IMR-90 (cell line): Measurements from ENCODE around the gene KCNK5. TPM values are rescaled to one million over a fixed set of nuclear protein-coding genes. Genes with fewer than 3 reads are reported as not detected.

ENCODE experiments used
- ATAC-seq: fragments of 200-7000 bp; cut with Tn5 transposase; 2 replicates; pipeline ENCODE4 v1.9.1; 2020; ENCODE audit warnings: low read depth, mild to moderate bottlenecking, moderate library complexity
- BruUV-seq: library from RNA; stranded (reverse); fragments of 400-500 nt; replicated peaks from 2 replicates; lab custom pipeline; 2021; lab: Mats Ljungman, UMichigan
- CTCF ChIA-PET: fragments of 300-600 bp; formaldehyde crosslinking; extraction: SDS; loops from one replicate; lab custom pipeline; 2021; ENCODE audit warnings: antibody characterized with exemption; lab: Yijun Ruan, JAX
- POLR2A ChIA-PET: fragments of 300-600 bp; sonication (Branson Sonifier 250); formaldehyde crosslinking; loops from one replicate; lab custom pipeline; 2022; ENCODE audit warnings: antibody characterized with exemption; ENCODE audit not compliant: unreplicated experiment; lab: Charles Lee
- DNase-seq: peaks from one replicate; pipeline ENCODE4 v3.0.0; 2013
- H2AFZ ChIP-seq: replicated peaks from 2 replicates; pipeline ENCODE3; 2013; ENCODE audit warnings: low read length, mild to moderate bottlenecking; ENCODE audit not compliant: poor library complexity
- H2AK5ac ChIP-seq: 2 replicates; pipeline ENCODE4 v1.6.1; 2013; ENCODE audit warnings: low read depth, low read length, inconsistent platforms
- H2AK9ac ChIP-seq: replicated peaks from 2 replicates; pipeline ENCODE3; 2013; ENCODE audit warnings: mild to moderate bottlenecking, low read depth, low read length, moderate library complexity; ENCODE audit not compliant: poor library complexity
- H2BK120ac ChIP-seq: 2 replicates; pipeline ENCODE4 v1.6.1; 2013; ENCODE audit warnings: low read depth, low read length, inconsistent platforms
- H2BK15ac ChIP-seq: 3 replicates; pipeline ENCODE4 v1.6.1; 2013; ENCODE audit warnings: low read depth, low read length, inconsistent platforms
- H2BK20ac ChIP-seq: 2 replicates; pipeline ENCODE4 v1.6.1; 2013; ENCODE audit warnings: low read depth, mild to moderate bottlenecking, inconsistent platforms, low read length, moderate library complexity
- H2BK5ac ChIP-seq: 2 replicates; pipeline ENCODE4 v1.6.1; 2013; ENCODE audit warnings: mild to moderate bottlenecking, low read depth, low read length, inconsistent platforms; ENCODE audit not compliant: poor library complexity, severe bottlenecking
- H3K14ac ChIP-seq: replicated peaks from 2 replicates; pipeline ENCODE4 v1.6.1; 2013; ENCODE audit warnings: low read depth, low read length, inconsistent platforms
- H3K18ac ChIP-seq: 2 replicates; pipeline ENCODE4 v1.6.1; 2013; ENCODE audit warnings: low read depth, low read length, control low read depth
- H3K23ac ChIP-seq: 2 replicates; pipeline ENCODE4 v1.6.1; 2013; ENCODE audit warnings: low read depth, low read length, inconsistent platforms
- H3K27ac ChIP-seq: 2 replicates; pipeline ENCODE4 v1.5.1; 2013; ENCODE audit warnings: mild to moderate bottlenecking, control low read depth, low read length; ENCODE audit not compliant: insufficient read depth
- H3K27me3 ChIP-seq: 2 replicates; pipeline ENCODE4 v1.6.1; 2013; ENCODE audit warnings: low read length; ENCODE audit not compliant: control insufficient read depth, insufficient read depth
- H3K36me3 ChIP-seq: 2 replicates; pipeline ENCODE4 v1.6.1; 2013; ENCODE audit warnings: low read length, mixed read lengths; ENCODE audit not compliant: control insufficient read depth, insufficient read depth
- H3K4ac ChIP-seq: 2 replicates; pipeline ENCODE4 v1.6.1; 2013; ENCODE audit warnings: low read depth, low read length, inconsistent platforms
- H3K4me1 ChIP-seq: 2 replicates; pipeline ENCODE4 v1.6.1; 2013; ENCODE audit warnings: low read length, mixed read lengths; ENCODE audit not compliant: control insufficient read depth, insufficient read depth
- H3K4me2 ChIP-seq: 2 replicates; pipeline ENCODE4 v1.6.1; 2013; ENCODE audit warnings: low read depth, mild to moderate bottlenecking, control low read depth, low read length, moderate library complexity
- H3K4me3 ChIP-seq: 2 replicates; pipeline ENCODE4 v1.5.1; 2013; ENCODE audit warnings: low read depth, mild to moderate bottlenecking, control low read depth, low read length, moderate library complexity; ENCODE audit not compliant: insufficient read depth
- H3K56ac ChIP-seq: 2 replicates; pipeline ENCODE4 v1.6.1; 2013; ENCODE audit warnings: low read length, inconsistent platforms; ENCODE audit not compliant: insufficient read depth; ENCODE audit errors: extremely low read depth
- H3K79me1 ChIP-seq, 2 experiments: 2 replicates each; pipeline ENCODE4 v1.6.1; 2013; ENCODE audit warnings: low read length in 2 of 2, inconsistent platforms in 1 of 2, low read depth in 1 of 2
- H3K9ac ChIP-seq: 2 replicates; pipeline ENCODE4 v1.6.1; 2013; ENCODE audit warnings: low read depth, low read length, control low read depth
- H3K9me1 ChIP-seq: 2 replicates; pipeline ENCODE4 v1.6.1; 2013; ENCODE audit warnings: low read length, inconsistent platforms; ENCODE audit not compliant: insufficient read depth
- H3K9me3 ChIP-seq: 2 replicates; pipeline ENCODE4 v1.6.1; 2013; ENCODE audit warnings: low read length; ENCODE audit not compliant: control insufficient read depth, insufficient read depth
- H4K20me1 ChIP-seq: 2 replicates; pipeline ENCODE4 v1.6.1; 2013; ENCODE audit warnings: low read length, inconsistent platforms; ENCODE audit not compliant: insufficient read depth
- H4K5ac ChIP-seq: 2 replicates; pipeline ENCODE4 v1.6.1; 2013; ENCODE audit warnings: mild to moderate bottlenecking, low read depth, low read length, control low read depth
- H4K8ac ChIP-seq, 2 experiments: 2 replicates each; pipeline ENCODE4 v1.6.1; 2013; ENCODE audit warnings: low read depth in 2 of 2, low read length in 2 of 2, control low read depth in 1 of 2, inconsistent platforms in 1 of 2
- H4K91ac ChIP-seq: 2 replicates; pipeline ENCODE4 v1.6.1; 2013; ENCODE audit warnings: low read depth, low read length, inconsistent platforms; ENCODE audit not compliant: insufficient read depth
- BHLHE40 ChIP-seq: fragments of 150-350 bp; IDR thresholded peaks from 2 replicates; pipeline ENCODE4 v1.6.1; 2016; ENCODE audit warnings: mild to moderate bottlenecking, low read depth, low read length
- CHD1 ChIP-seq: IDR thresholded peaks from 2 replicates; pipeline ENCODE4 v1.6.1; 2012; ENCODE audit warnings: low read depth, low read length, improper control_type of control experiment
- FOS ChIP-seq: fragments of 150-350 bp; IDR thresholded peaks from 2 replicates; pipeline ENCODE4 v1.6.1; 2016; ENCODE audit warnings: low read depth, low read length
- NFE2L2 ChIP-seq: fragments of 150-350 bp; IDR thresholded peaks from 2 replicates; pipeline ENCODE4 v1.6.1; 2016; ENCODE audit warnings: low read depth, mild to moderate bottlenecking, low read length
- POLR2A ChIP-seq: IDR thresholded peaks from 2 replicates; pipeline ENCODE4 v1.6.1; 2012; ENCODE audit warnings: mild to moderate bottlenecking, low read depth, low read length
- RAD21 ChIP-seq: IDR thresholded peaks from 2 replicates; pipeline ENCODE4 v1.6.1; 2012; ENCODE audit warnings: low read length, improper control_type of control experiment
- RCOR1 ChIP-seq: IDR thresholded peaks from 2 replicates; pipeline ENCODE4 v1.6.1; 2012; ENCODE audit warnings: mild to moderate bottlenecking, low read length, improper control_type of control experiment; ENCODE audit not compliant: insufficient replicate concordance
- RFX5 ChIP-seq: IDR thresholded peaks from 2 replicates; pipeline ENCODE4 v1.8.0; 2012; ENCODE audit warnings: low read depth, mild to moderate bottlenecking, low read length, moderate library complexity
- SMC3 ChIP-seq: fragments of 150-350 bp; IDR thresholded peaks from 2 replicates; pipeline ENCODE4 v1.6.1; 2016; ENCODE audit warnings: low read depth, mild to moderate bottlenecking, antibody characterized with exemption, low read length, moderate library complexity
- WGBS, 2 experiments: methylation state at CpG; one replicate each; pipeline versions ENCODE4 v1.1.5 to v1.1.7; 2013; ENCODE audit warnings: missing lambda C conversion rate in 2 of 2; ENCODE audit not compliant: insufficient read length in 1 of 2; ENCODE audit errors: extremely low coverage in 2 of 2; 5-methylcytosine and 5-hydroxymethylcytosine counted together
- dilution Hi-C: fragments of 300-500 bp; cut with HindIII; formaldehyde crosslinking; loops from one replicate; pipeline ENCODE4 v1.14.3; 2018; ENCODE audit warnings: low sequenced_read_pairs; ENCODE audit not compliant: unreplicated experiment
- in situ Hi-C: fragments of 300-500 bp; cut with MboI; formaldehyde crosslinking; loops from 3 replicates; pipeline ENCODE4 v1.14.3; 2019; ENCODE audit warnings: low sequenced_read_pairs, inconsistent platforms, mixed read lengths
- intact Hi-C: fragments of 100-400 bp; cut with micrococcal nuclease; formaldehyde crosslinking; loops from 2 replicates; pipeline ENCODE4 v1.10.0; 2022
- polyA plus RNA-seq, 3 experiments: library from polyadenylated mRNA; depleted of rRNA; stranded (reverse); fragments of >200 nt; gene quantifications; 2 replicates each; pipeline ENCODE4 v1.2.3, GENCODE V29; 2012; ENCODE audit warnings: low replicate concordance in 1 of 3
- total RNA-seq: library from RNA; depleted of rRNA; stranded (reverse); fragments of >200 nt; gene quantifications from 2 replicates; pipeline ENCODE4 v1.2.3, GENCODE V29; 2012
- TF ChIP-seq, protein P1 (sequence below): conservative IDR thresholded peaks from 2 replicates; pipeline ENCODE4 v1.5.1; 2012; ENCODE audit warnings: mild to moderate bottlenecking, low read depth, low read length, improper control_type of control experiment

Gene KCNK5
- total and polyA plus RNA-seq, 2 of the 4 experiments (the other 2 are of a cell fraction), result not detected

DNA sequence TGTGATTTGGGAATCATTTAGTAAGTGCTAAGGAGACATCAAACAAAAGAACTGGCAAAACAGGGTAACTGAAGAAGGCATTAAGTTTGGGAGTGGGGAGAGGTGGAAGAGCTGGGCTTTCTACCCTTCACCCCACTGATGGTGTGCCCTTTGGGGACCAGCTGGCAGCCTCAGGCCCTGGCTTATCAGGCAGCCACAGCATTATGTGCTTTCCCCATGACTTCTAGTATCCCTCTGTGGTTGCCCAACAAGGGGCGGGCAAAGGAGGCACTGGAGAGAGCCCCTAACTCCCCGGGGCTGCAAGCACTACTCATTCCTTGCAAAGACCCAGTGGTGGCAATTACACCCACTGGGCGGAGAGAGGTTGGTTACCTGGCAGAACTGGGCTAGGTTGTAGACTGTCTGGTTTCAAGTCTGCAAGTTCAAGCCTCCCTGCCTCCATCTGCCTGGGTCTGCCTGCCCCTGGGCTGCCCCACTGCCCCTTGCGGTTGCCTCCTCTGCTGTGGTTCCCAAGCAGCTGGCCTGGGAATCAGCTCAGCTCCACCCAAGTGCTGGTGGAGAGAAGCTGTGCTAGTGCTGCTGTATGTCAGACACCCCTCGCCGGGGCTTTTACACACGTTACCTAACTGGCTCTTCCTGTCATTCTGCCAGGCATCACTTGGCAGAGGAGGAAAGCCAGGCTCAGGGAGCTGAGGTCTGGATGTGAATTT lies 29.9 kb downstream of the KCNK5 start:
- no peak overlapping the region for H3K14ac ChIP-seq
- no peaks in the 10 kb centered on the region for H3K9me3 ChIP-seq
- H2BK20ac ChIP-seq, result no peak overlapping the region
- no peaks in the 10 kb centered on the region for H3K4me1 ChIP-seq
- ChIA-PET CTCF (no interaction called here), POLR2A (no interaction called here)
- H3K27ac ChIP-seq, result no peak overlapping the region
- H2AK5ac ChIP-seq, result no peak overlapping the region
- H4K5ac ChIP-seq, result no peak overlapping the region
- H3K4me3 ChIP-seq, result no peak overlapping the region
- H2AFZ ChIP-seq, result no peak overlapping the region
- H3K56ac ChIP-seq, result no peak overlapping the region
- H3K23ac ChIP-seq, result no peak overlapping the region
- H2BK15ac ChIP-seq, result no peak overlapping the region
- no peak overlapping the region for H3K18ac ChIP-seq
- ATAC-seq (no peak), DNase-seq (no peak)
- no peak overlapping the region for H2AK9ac ChIP-seq
- TF ChIP-seq, protein P1, sequence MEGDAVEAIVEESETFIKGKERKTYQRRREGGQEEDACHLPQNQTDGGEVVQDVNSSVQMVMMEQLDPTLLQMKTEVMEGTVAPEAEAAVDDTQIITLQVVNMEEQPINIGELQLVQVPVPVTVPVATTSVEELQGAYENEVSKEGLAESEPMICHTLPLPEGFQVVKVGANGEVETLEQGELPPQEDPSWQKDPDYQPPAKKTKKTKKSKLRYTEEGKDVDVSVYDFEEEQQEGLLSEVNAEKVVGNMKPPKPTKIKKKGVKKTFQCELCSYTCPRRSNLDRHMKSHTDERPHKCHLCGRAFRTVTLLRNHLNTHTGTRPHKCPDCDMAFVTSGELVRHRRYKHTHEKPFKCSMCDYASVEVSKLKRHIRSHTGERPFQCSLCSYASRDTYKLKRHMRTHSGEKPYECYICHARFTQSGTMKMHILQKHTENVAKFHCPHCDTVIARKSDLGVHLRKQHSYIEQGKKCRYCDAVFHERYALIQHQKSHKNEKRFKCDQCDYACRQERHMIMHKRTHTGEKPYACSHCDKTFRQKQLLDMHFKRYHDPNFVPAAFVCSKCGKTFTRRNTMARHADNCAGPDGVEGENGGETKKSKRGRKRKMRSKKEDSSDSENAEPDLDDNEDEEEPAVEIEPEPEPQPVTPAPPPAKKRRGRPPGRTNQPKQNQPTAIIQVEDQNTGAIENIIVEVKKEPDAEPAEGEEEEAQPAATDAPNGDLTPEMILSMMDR, result no peak
- TF ChIP-seq NFE2L2 (no peak), RCOR1 (no peak), RFX5 (no peak), CHD1 (no peak), POLR2A (no peak), BHLHE40 (no peak), SMC3 (no peak), RAD21 (no peak), FOS (no peak)
- no CpG with 5 or more reads among the region's 7 CpGs for WGBS, 2 experiments
- H3K27me3 ChIP-seq, result no peaks in the 10 kb centered on the region
- intact Hi-C loops, result no loop called here
- H4K20me1 ChIP-seq, result no peaks in the 10 kb centered on the region
- H3K4me2 ChIP-seq, result no peak overlapping the region
- H4K8ac ChIP-seq, result no peak overlapping the region
- dilution Hi-C loops, result no loop called here
- H4K91ac ChIP-seq, result no peak overlapping the region
- H3K4ac ChIP-seq, result no peak overlapping the region
- in situ Hi-C loops, result no loop called here
- H3K9ac ChIP-seq, result no peak overlapping the region
- H3K36me3 ChIP-seq, result no peaks in the 10 kb centered on the region
- no peak overlapping the region for H2BK5ac ChIP-seq
- no peak overlapping the region for H2BK120ac ChIP-seq
- no peaks in the 10 kb centered on the region for H3K79me1 ChIP-seq
- no peaks in the 10 kb centered on the region for H3K9me1 ChIP-seq
- no TSS peak for BruUV-seq
